ENCODE results near the gene LONP1. TPM values are rescaled to one million over a fixed set of nuclear protein-coding genes. Genes with fewer than 3 reads are reported as not detected.

Gene LONP1
- total RNA-seq, 1 experiment from 2014 or later: 180 TPM

GRCh38 chr19:5676772-5677105 lies 43.2 kb downstream of the LONP1 start:
- Histone ChIP-seq H3K9me3 (ENCODE audit: control insufficient read depth in 1 of 2, insufficient read depth in 1 of 2, low read depth in 1 of 2, low read length in 2 of 2) (no peaks in the 10 kb centered on the region), H3K27ac (ENCODE audit: low read depth, low read length) (no peak overlapping the region), H3K4me1 (ENCODE audit: control insufficient read depth in 1 of 2, insufficient read depth in 2 of 2, low read length in 2 of 2) (peaks cover 5 to 17% of the 10 kb centered on the region in 2 experiments; a peak in 2 of 4 replicates), H3K4me3 (replicated peaks in 1 of 2; ENCODE audit: low read depth in 1 of 2, low read length in 2 of 2) (no peak overlapping the region), H3K79me2 (ENCODE audit: insufficient read depth, low read length) (peaks cover 12% of the 10 kb centered on the region), H3K9ac (ENCODE audit: low read length) (no peak overlapping the region), H2AFZ (ENCODE audit: low read depth, low read length, poor library complexity, severe bottlenecking) (no peak overlapping the region), H3K27me3 (ENCODE audit: insufficient read depth, low read length) (no peaks in the 10 kb centered on the region), H3K4me2 (ENCODE audit: low read length) (no peak overlapping the region), H3K9me2 (ENCODE audit: insufficient read depth) (no peaks in the 10 kb centered on the region), H4K20me1 (ENCODE audit: insufficient read depth) (no peaks in the 10 kb centered on the region), H3K36me3 (ENCODE audit: control insufficient read depth in 1 of 2, insufficient read depth in 2 of 2, low read length in 2 of 2) (no peaks in the 10 kb centered on the region)
- ChIA-PET POLR2A (no interaction called here), RAD21 (ENCODE audit: low non-redundant PET in 1 of 2, low total read pairs in 2 of 2, uncharacterized antibody in 2 of 2, unreplicated experiment in 2 of 2) (no interaction called here), CTCF (interaction anchor here (1.3 kb wide), 1 partner anchor 10 kb away, joined by 5 read pairs; no protein-coding TSS in a partner anchor)
- ATAC-seq (no peak), DNase-seq (ENCODE audit: low read depth, low spot score) (no peak)
- no TSS peak for BruUV-seq (replicated peaks)
- no peak for TF ChIP-seq JUND (IDR thresholded peaks at IDR 0.05)
- TF ChIP-seq CEBPB (IDR thresholded peaks at IDR 0.05; ENCODE audit: low read depth): no peak
- TF ChIP-seq YY1 (IDR thresholded peaks at IDR 0.05; ENCODE audit: extremely low read depth, insufficient replicate concordance, low read depth, low read length): no peak
- TF ChIP-seq, protein P1, sequence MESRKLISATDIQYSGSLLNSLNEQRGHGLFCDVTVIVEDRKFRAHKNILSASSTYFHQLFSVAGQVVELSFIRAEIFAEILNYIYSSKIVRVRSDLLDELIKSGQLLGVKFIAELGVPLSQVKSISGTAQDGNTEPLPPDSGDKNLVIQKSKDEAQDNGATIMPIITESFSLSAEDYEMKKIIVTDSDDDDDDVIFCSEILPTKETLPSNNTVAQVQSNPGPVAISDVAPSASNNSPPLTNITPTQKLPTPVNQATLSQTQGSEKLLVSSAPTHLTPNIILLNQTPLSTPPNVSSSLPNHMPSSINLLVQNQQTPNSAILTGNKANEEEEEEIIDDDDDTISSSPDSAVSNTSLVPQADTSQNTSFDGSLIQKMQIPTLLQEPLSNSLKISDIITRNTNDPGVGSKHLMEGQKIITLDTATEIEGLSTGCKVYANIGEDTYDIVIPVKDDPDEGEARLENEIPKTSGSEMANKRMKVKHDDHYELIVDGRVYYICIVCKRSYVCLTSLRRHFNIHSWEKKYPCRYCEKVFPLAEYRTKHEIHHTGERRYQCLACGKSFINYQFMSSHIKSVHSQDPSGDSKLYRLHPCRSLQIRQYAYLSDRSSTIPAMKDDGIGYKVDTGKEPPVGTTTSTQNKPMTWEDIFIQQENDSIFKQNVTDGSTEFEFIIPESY (IDR thresholded peaks at IDR 0.05; ENCODE audit: extremely low read depth, insufficient replicate concordance, low read length): no peak
- TF ChIP-seq EGR1 (IDR thresholded peaks at IDR 0.05; ENCODE audit: low read depth): no peak
- TF ChIP-seq ZFX (IDR thresholded peaks at IDR 0.05): no peak
- no peak for TF ChIP-seq CTCF (IDR thresholded peaks at IDR 0.05 in 2 of 3, conservative IDR thresholded peaks at IDR 0.05 in 1 of 3; ENCODE audit: borderline replicate concordance in 1 of 3, insufficient read depth in 1 of 3, low read depth in 2 of 3, low read length in 2 of 3)
- intact Hi-C loops (cut with micrococcal nuclease): no loop called here
